ENCODE measurements around the gene TPCN2.

DNA sequence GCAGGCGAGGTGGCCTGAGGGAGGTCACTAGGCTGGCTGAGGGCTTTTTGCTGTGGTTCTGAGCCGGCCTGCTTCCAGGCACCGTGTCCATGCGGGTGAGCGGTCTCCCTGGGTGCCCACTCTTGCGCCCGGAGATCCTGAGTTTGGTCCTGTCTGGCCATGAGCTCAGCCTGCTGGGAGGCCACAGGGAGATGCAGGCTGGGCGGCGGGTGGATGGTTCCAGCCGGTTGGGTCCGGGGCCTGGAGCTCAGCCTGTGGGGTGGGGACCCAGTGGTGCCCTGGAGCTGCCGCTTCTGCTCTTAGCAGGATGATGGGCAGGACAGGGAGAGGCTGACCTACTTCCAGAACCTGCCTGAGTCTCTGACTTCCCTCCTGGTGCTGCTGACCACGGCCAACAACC is 18.5 kb downstream of the TPCN2 start:
- TF ChIP-seq, protein P1, sequence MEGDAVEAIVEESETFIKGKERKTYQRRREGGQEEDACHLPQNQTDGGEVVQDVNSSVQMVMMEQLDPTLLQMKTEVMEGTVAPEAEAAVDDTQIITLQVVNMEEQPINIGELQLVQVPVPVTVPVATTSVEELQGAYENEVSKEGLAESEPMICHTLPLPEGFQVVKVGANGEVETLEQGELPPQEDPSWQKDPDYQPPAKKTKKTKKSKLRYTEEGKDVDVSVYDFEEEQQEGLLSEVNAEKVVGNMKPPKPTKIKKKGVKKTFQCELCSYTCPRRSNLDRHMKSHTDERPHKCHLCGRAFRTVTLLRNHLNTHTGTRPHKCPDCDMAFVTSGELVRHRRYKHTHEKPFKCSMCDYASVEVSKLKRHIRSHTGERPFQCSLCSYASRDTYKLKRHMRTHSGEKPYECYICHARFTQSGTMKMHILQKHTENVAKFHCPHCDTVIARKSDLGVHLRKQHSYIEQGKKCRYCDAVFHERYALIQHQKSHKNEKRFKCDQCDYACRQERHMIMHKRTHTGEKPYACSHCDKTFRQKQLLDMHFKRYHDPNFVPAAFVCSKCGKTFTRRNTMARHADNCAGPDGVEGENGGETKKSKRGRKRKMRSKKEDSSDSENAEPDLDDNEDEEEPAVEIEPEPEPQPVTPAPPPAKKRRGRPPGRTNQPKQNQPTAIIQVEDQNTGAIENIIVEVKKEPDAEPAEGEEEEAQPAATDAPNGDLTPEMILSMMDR (IDR thresholded peaks at IDR 0.05; ENCODE audit: low read depth, low read length, missing input control): no peak
- TF ChIP-seq RAD21 (IDR thresholded peaks at IDR 0.05) (no peak), SP1 (IDR thresholded peaks at IDR 0.05) (no peak), TAF1 (conservative IDR thresholded peaks at IDR 0.05) (no peak), EGR1 (IDR thresholded peaks at IDR 0.05; ENCODE audit: low read depth in 2 of 2) (no peak), YY1 (IDR thresholded peaks at IDR 0.05) (no peak)
- TF ChIP-seq, protein P2, sequence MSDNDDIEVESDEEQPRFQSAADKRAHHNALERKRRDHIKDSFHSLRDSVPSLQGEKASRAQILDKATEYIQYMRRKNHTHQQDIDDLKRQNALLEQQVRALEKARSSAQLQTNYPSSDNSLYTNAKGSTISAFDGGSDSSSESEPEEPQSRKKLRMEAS (IDR thresholded peaks at IDR 0.05): no peak
- TF ChIP-seq, protein P3, sequence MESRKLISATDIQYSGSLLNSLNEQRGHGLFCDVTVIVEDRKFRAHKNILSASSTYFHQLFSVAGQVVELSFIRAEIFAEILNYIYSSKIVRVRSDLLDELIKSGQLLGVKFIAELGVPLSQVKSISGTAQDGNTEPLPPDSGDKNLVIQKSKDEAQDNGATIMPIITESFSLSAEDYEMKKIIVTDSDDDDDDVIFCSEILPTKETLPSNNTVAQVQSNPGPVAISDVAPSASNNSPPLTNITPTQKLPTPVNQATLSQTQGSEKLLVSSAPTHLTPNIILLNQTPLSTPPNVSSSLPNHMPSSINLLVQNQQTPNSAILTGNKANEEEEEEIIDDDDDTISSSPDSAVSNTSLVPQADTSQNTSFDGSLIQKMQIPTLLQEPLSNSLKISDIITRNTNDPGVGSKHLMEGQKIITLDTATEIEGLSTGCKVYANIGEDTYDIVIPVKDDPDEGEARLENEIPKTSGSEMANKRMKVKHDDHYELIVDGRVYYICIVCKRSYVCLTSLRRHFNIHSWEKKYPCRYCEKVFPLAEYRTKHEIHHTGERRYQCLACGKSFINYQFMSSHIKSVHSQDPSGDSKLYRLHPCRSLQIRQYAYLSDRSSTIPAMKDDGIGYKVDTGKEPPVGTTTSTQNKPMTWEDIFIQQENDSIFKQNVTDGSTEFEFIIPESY (IDR thresholded peaks at IDR 0.05): no peak
- TF ChIP-seq, protein P4, sequence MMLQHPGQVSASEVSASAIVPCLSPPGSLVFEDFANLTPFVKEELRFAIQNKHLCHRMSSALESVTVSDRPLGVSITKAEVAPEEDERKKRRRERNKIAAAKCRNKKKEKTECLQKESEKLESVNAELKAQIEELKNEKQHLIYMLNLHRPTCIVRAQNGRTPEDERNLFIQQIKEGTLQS (IDR thresholded peaks at IDR 0.05): no peak
